Activated B cell treated with CpG ODN at 0.5 μM for 24 hours (primary cell): Measurements from ENCODE around the gene CDKAL1. TPM values are rescaled to one million over a fixed set of nuclear protein-coding genes. Genes with fewer than 3 reads are reported as not detected.
"Not testable (repeated sequence)": the region's sequence is repeated elsewhere in the genome, so short reads cannot be mapped to it uniquely, and the experiment has no call there.

Source experiments
- ATAC-seq: fragments of 200-7000 bp; cut with Tn5 transposase; one replicate; pipeline ENCODE4 v1.10.0; 2021; ENCODE audit warnings: low read depth, mild to moderate bottlenecking, moderate library complexity
- CTCF ChIA-PET: fragments of 350-600 bp; sonication (Branson Sonifier 250); formaldehyde crosslinking; loops from one replicate; lab custom pipeline; 2021; ENCODE audit warnings: antibody characterized with exemption; lab: Charles Lee
- POLR2A ChIA-PET: fragments of 350-600 bp; sonication (Branson Sonifier 250); formaldehyde crosslinking; loops from one replicate; lab custom pipeline; 2021; ENCODE audit warnings: antibody characterized with exemption; lab: Charles Lee
- DNase-seq: peaks from one replicate; pipeline ENCODE4 v3.0.0; 2022
- H3K27ac Mint-ChIP-seq: one replicate; pipeline ENCODE4 v1.8.0; 2020; ENCODE audit warnings: mixed read lengths
- H3K27me3 Mint-ChIP-seq: one replicate; pipeline ENCODE4 v1.8.0; 2021; ENCODE audit warnings: mixed read lengths
- H3K36me3 Mint-ChIP-seq: one replicate; pipeline ENCODE4 v1.8.0; 2021; ENCODE audit warnings: low read depth, mixed read lengths
- H3K4me1 Mint-ChIP-seq: one replicate; pipeline ENCODE4 v1.8.0; 2021; ENCODE audit warnings: mixed read lengths
- H3K4me3 Mint-ChIP-seq: one replicate; pipeline ENCODE4 v1.8.0; 2020; ENCODE audit warnings: mild to moderate bottlenecking, mixed read lengths
- H3K9me3 Mint-ChIP-seq: one replicate; pipeline ENCODE4 v1.8.0; 2020; ENCODE audit warnings: mixed read lengths
- intact Hi-C: fragments of 100-400 bp; cut with micrococcal nuclease; formaldehyde crosslinking; loops from one replicate; pipeline ENCODE4 v1.15.1; 2024
- total RNA-seq: library from RNA; stranded (reverse); gene quantifications from 2 replicates; pipeline ENCODE4 v1.2.3, GENCODE V29; 2022
- TF ChIP-seq, protein P1 (sequence below): fragments of 200-600 bp; IDR thresholded peaks from one replicate; pipeline ENCODE4 v1.8.0; 2022; ENCODE audit warnings: antibody characterized with exemption, mild to moderate bottlenecking

CDKAL1 gene
- total RNA-seq, 1 donor from 2014 or later, result 31.9 TPM

DNA sequence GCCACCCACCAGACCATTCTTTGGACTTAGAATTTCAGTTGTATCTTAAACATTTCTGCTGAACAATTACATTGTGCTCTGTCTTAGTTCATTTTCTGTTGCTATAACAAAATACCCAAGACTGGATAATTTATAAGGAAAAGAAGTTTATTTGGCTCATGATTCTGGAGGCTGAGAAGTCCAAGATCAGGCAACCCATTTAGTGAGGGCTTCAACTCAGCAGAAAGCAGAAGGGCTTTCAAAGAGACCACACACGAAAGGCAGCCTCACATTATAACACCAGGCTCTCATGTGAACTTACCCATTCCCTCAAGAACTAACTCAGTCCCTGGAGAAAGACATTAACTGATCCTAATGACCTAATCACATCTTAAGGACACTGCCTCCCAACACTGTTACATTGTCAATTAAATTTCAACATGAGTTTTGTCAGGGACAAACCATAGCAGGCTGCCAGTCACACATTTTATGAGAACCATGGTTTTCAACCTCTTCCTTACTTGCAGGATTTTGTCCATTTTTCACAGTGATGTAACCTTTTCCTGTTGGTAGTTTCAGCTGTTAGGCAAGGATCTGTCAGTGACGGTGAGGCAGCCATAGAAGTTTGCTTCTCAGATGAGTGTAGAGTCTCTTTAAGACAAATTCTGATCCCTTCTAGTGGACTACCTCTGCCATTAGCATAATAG lies 659.7 kb downstream of the CDKAL1 start:
- H3K4me3 Mint-ChIP-seq, result no peak overlapping the region
- no peaks in the 10 kb centered on the region for H3K27me3 Mint-ChIP-seq
- ATAC-seq (no peak), DNase-seq (no peak)
- H3K4me1 Mint-ChIP-seq, result peaks cover 48% of the 10 kb centered on the region
- POLR2A ChIA-PET, result no interaction called here
- TF ChIP-seq, protein P1, sequence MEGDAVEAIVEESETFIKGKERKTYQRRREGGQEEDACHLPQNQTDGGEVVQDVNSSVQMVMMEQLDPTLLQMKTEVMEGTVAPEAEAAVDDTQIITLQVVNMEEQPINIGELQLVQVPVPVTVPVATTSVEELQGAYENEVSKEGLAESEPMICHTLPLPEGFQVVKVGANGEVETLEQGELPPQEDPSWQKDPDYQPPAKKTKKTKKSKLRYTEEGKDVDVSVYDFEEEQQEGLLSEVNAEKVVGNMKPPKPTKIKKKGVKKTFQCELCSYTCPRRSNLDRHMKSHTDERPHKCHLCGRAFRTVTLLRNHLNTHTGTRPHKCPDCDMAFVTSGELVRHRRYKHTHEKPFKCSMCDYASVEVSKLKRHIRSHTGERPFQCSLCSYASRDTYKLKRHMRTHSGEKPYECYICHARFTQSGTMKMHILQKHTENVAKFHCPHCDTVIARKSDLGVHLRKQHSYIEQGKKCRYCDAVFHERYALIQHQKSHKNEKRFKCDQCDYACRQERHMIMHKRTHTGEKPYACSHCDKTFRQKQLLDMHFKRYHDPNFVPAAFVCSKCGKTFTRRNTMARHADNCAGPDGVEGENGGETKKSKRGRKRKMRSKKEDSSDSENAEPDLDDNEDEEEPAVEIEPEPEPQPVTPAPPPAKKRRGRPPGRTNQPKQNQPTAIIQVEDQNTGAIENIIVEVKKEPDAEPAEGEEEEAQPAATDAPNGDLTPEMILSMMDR, result no peak
- intact Hi-C loops, result no loop called here
- H3K27ac Mint-ChIP-seq, result no peak overlapping the region
- H3K36me3 Mint-ChIP-seq, result peaks cover 10% of the 10 kb centered on the region
- peaks cover 6% of the 10 kb centered on the region for H3K9me3 Mint-ChIP-seq
- CTCF ChIA-PET, result no interaction called here

DNA sequence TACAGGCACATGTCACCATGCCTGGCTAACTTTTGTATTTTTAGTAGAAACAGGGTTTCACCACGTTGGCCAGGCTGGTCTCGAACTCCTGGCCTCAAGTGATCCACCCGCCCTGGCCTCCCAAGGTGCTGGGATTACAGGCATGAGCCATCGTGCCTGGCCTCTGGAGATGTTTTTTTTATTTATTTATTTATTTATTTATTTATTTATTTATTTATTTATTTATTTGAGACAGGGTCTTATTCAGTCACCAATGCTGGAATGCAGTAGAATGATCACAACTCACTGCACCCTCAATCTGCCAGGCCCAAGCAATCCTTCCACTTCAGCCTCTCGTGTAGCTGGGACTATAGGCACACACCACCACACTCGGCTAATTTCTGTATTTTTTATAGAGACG lies 661.0 kb downstream of the CDKAL1 start:
- intact Hi-C loops, H3K27ac Mint-ChIP-seq, CTCF ChIA-PET, ATAC-seq, H3K4me3 Mint-ChIP-seq, POLR2A ChIA-PET, DNase-seq, H3K27me3 Mint-ChIP-seq, H3K9me3 Mint-ChIP-seq: not testable (repeated sequence)
- Mint-ChIP-seq H3K36me3 (peaks cover 16% of the 10 kb centered on the region), H3K4me1 (peaks cover 46% of the 10 kb centered on the region)

DNA sequence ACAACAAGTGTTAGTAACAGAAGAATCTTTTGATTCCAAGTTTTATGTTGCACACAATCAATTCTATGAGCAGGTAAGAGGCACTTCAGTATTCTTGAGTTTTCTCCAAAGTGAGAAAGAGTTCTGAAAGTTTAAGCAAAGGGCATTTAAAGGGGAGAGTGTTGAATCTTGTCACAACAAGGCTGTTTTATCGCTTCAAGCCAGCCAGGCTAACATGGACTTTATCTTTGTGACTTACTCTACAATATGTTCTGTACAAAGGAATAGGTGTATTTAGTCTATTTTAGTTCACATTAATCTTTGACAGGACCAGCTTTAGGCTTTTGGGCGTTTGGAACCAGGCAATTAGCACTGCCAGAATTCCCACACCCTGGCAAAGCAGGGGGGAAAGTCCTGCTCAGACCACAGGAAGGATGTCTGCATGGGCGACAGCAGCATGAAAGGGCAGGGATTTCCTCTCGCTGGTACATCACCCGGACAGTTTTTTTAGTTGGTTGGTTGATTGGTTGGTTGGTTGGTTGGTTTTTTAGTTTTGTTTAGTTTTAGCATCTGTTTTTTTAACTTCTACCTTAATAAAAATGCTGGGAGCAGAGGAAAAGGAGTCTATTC lies 663.9 kb downstream of the CDKAL1 start:
- H3K27me3 Mint-ChIP-seq, result no peaks in the 10 kb centered on the region
- POLR2A ChIA-PET, result no interaction called here
- intact Hi-C loops, result no loop called here
- H3K4me3 Mint-ChIP-seq, result peak overlapping the region; percentile 32
- H3K27ac Mint-ChIP-seq, result peak overlapping the region; percentile 31
- H3K4me1 Mint-ChIP-seq, result peaks cover 34% of the 10 kb centered on the region
- ATAC-seq (no peak), DNase-seq (no peak)
- CTCF ChIA-PET, result no interaction called here
- peaks cover 6% of the 10 kb centered on the region for H3K9me3 Mint-ChIP-seq
- TF ChIP-seq, protein P1, result no peak
- H3K36me3 Mint-ChIP-seq, result peaks cover 32% of the 10 kb centered on the region

DNA sequence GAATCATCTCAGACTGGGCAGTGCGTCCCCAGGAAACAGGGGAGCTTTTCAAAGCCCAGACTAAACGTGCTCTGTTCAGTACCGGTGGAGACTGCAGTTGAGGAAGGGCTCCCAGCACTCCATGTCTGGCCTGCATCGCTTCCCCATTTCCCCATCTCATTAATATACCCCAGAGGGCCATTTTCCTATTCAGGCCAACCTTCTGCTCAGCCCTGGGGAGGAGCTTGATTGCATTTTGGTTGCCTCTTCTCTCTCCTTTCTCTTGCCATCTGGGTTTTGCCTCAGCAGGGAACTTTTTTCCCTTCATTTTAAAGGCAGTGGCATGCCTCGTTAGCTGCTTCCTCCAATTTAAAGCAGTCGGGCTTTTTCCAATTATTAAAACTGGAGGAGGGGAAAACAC lies 665.0 kb downstream of the CDKAL1 start:
- no peak overlapping the region for H3K4me3 Mint-ChIP-seq
- H3K27ac Mint-ChIP-seq, result no peak overlapping the region
- CTCF ChIA-PET, result no interaction called here
- intact Hi-C loops, result no loop called here
- no peaks in the 10 kb centered on the region for H3K27me3 Mint-ChIP-seq
- peaks cover 34% of the 10 kb centered on the region for H3K36me3 Mint-ChIP-seq
- DNase-seq (no peak), ATAC-seq (no peak)
- POLR2A ChIA-PET, result no interaction called here
- peaks cover 34% of the 10 kb centered on the region for H3K4me1 Mint-ChIP-seq
- peaks cover under 1% of the 10 kb centered on the region for H3K9me3 Mint-ChIP-seq
- TF ChIP-seq, protein P1, result no peak

DNA sequence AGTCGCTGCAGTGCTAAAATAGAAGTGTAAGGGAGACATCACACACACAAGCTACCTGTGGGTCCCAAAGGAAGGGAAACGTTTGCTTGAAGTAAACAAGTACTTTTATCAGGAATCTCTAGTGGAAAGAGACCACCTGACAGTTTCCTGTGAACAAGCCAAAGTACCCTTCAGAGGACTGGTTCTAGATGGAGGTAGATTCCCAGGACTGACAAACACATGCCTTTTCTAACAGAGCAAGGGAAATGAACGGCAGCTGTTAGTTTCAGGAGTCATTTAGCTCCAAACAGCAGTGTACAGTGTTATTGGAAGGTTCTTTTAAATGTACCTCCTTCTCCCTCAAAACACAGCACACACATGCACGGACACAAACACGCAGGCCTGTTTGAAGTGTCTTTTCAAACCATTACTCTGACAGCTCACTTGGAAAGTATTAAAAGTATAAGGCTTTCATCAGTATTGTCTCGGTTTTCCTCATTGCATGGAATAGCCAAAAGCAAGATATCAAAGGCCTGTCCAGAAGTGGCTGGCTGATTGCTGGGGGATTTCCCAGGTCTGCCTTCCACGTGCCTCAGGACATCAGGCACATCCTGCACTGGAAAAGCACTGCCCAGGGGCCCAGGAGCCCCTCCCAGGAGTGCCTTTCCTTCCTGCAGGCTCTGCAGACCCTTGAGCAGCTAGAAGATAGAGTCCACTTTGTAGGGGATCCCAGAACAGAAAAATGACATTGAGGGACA lies 666.0 kb downstream of the CDKAL1 start:
- intact Hi-C loops, result no loop called here
- ChIA-PET CTCF (no interaction called here), POLR2A (no interaction called here)
- Mint-ChIP-seq H3K36me3 (peaks cover 41% of the 10 kb centered on the region), H3K27ac (no peak overlapping the region), H3K4me1 (peaks cover 34% of the 10 kb centered on the region), H3K27me3 (no peaks in the 10 kb centered on the region), H3K4me3 (no peak overlapping the region), H3K9me3 (peaks cover 6% of the 10 kb centered on the region)
- ATAC-seq, result no peak
- TF ChIP-seq, protein P1, result no peak
- DNase-seq, result no peak
